SKM-1 (cell line): ENCODE measurements around the gene MUSK.
"Not testable (repeated sequence)": the region's sequence is repeated elsewhere in the genome, so short reads cannot be mapped to it uniquely, and the experiment has no call there.

ENCODE experiments used
- DNase-seq: peaks from one replicate; lab custom pipeline; 2025; ENCODE audit not compliant: unreplicated experiment; lab: John Stamatoyannopoulos, UW

MUSK gene

GRCh38 chr9:110691002-110691549, 22.5 kb downstream of the MUSK start:
- DNase-seq, result no peak

GRCh38 chr9:110695846-110696245, 27.3 kb downstream of the MUSK start:
- not testable (repeated sequence) for DNase-seq

GRCh38 chr9:110700953-110701352, 32.4 kb downstream of the MUSK start:
- DNase-seq, result no peak

- DNase-seq, result no peak
Observed at GRCh38 chr9:110703669-110704068, 35.1 kb downstream of the MUSK start.

GRCh38 chr9:110707419-110707818, 38.8 kb downstream of the MUSK start:
- DNase-seq, result no peak

GRCh38 chr9:110710420-110710819, 41.8 kb downstream of the MUSK start:
- DNase-seq, result no peak

GRCh38 chr9:110712955-110713354, 44.4 kb downstream of the MUSK start:
- no peak for DNase-seq

- no peak for DNase-seq
Observed at GRCh38 chr9:110714314-110714713, 45.7 kb downstream of the MUSK start.

- no peak for DNase-seq
Observed at GRCh38 chr9:110728058-110728457, 59.5 kb downstream of the MUSK start.

GRCh38 chr9:110729641-110730040, 61.0 kb downstream of the MUSK start:
- no peak for DNase-seq

GRCh38 chr9:110731437-110732028, 62.9 kb downstream of the MUSK start:
- DNase-seq, result no peak

GRCh38 chr9:110738982-110739381, 70.4 kb downstream of the MUSK start:
- DNase-seq, result no peak

- no peak for DNase-seq
Observed at GRCh38 chr9:110742741-110743371, 74.3 kb downstream of the MUSK start.

GRCh38 chr9:110744715-110745384, 76.3 kb downstream of the MUSK start:
- DNase-seq, result no peak

GRCh38 chr9:110745676-110746075, 77.1 kb downstream of the MUSK start:
- DNase-seq, result no peak

GRCh38 chr9:110746211-110746930, 77.8 kb downstream of the MUSK start:
- DNase-seq, result no peak

- DNase-seq, result no peak
Observed at GRCh38 chr9:110748251-110748893, 79.8 kb downstream of the MUSK start.

- no peak for DNase-seq
Observed at GRCh38 chr9:110750272-110750671, 81.7 kb downstream of the MUSK start.

GRCh38 chr9:110751971-110752370, 83.4 kb downstream of the MUSK start:
- DNase-seq, result no peak

GRCh38 chr9:110752766-110753165, 84.2 kb downstream of the MUSK start:
- DNase-seq, result no peak

GRCh38 chr9:110753731-110754231, 85.2 kb downstream of the MUSK start:
- no peak for DNase-seq
